Stomach (tissue), 9 donors: Measurements from ENCODE around the gene COL9A3. TPM values are rescaled to one million over a fixed set of nuclear protein-coding genes. Genes with fewer than 3 reads are reported as not detected.

Experiments used
- DNase-seq, 2 donors: peaks; one replicate each; pipeline versions ENCODE4 v3.0.0 to v3.0.0-alpha.2; 2013 to 2019
- H3K27ac ChIP-seq, 5 donors: fragments of 200-600 bp in 4 of 5; sonication (generic) in 4 of 5; one replicate each; pipeline ENCODE4 v1.5.1; 2013 to 2019; ENCODE audit warnings: mild to moderate bottlenecking in 1 of 5, moderate library complexity in 1 of 5
- H3K27me3 ChIP-seq, 3 donors: fragments of 200-600 bp; sonication (generic); one replicate each; pipeline ENCODE4 v1.5.1; 2017 to 2019; ENCODE audit warnings: mixed run types in 1 of 3
- H3K36me3 ChIP-seq, 4 donors: fragments of 200-600 bp; sonication (generic); 1 replicate in 3 of 4; 2 replicates in 1 of 4; pipeline ENCODE4 v1.5.1; 2016 to 2019
- H3K4me1 ChIP-seq, 4 donors: fragments of 200-600 bp; sonication (generic); one replicate each; pipeline ENCODE4 v1.5.1; 2016 to 2019
- H3K4me3 ChIP-seq, 4 donors: fragments of 200-600 bp; sonication (generic) in 3 of 4; one replicate each; pipeline ENCODE4 v1.5.1; 2016 to 2019; ENCODE audit warnings: mild to moderate bottlenecking in 1 of 4
- H3K9me3 ChIP-seq, 4 donors: fragments of 200-600 bp; sonication (generic); one replicate each; pipeline ENCODE4 v1.5.1; 2016 to 2019
- EP300 ChIP-seq: sonication (generic); formaldehyde crosslinking; IDR thresholded peaks from one replicate; pipeline ENCODE4 v1.6.1; 2017; ENCODE audit warnings: antibody characterized with exemption
- POLR2A ChIP-seq, 4 donors: fragments of 450-650 bp; IDR thresholded peaks; one replicate each; pipeline ENCODE4 v1.6.1; 2016; ENCODE audit warnings: antibody characterized with exemption in 4 of 4, control low read depth in 2 of 4, mild to moderate bottlenecking in 1 of 4, moderate library complexity in 1 of 4
- POLR2AphosphoS5 ChIP-seq, 3 donors: sonication (generic); formaldehyde crosslinking; IDR thresholded peaks; one replicate each; pipeline ENCODE4 v1.6.1; 2016; ENCODE audit warnings: antibody characterized with exemption in 3 of 3
- WGBS, 5 donors: extraction: QIAGEN DNeasy Blood & Tissue Kit in 3 of 5; methylation state at CpG; one replicate each; pipeline versions ENCODE4 v1.1.5 to v1.1.7; 2013 to 2018; 5-methylcytosine and 5-hydroxymethylcytosine counted together
- intact Hi-C: fragments of 100-400 bp; cut with DNase I; formaldehyde crosslinking; loops from one replicate; pipeline ENCODE4 v1.15.1; 2023; ENCODE audit warnings: low total_unique reads
- polyA plus RNA-seq, 3 donors: library from polyadenylated mRNA; stranded (reverse); fragments of 200-250 nt; gene quantifications; one replicate each; pipeline ENCODE4 v1.2.3, GENCODE V29; 2013
- total RNA-seq, 5 donors: library from RNA; depleted of rRNA; stranded (reverse); fragments of >200 nt; gene quantifications; one replicate each; pipeline versions ENCODE4 v1.1.0 to v1.2.3, GENCODE V29; 2014 to 2016
- TF ChIP-seq, protein P1 (sequence below), 7 experiments: fragments of 450-650 bp in 4 of 7; fragments of 200-600 bp in 3 of 7; sonication (generic) in 3 of 7; IDR thresholded peaks; one replicate each; pipeline ENCODE4 v1.5.1; 2016 to 2019; ENCODE audit warnings: antibody characterized with exemption in 7 of 7, control low read depth in 2 of 7, mild to moderate bottlenecking in 1 of 7
- donor health status: healthy with polysubstance abuse.
- donor health status: Bipolar disorder and iron deficiency.
- donor health status: healthy.

The COL9A3 gene
- total and polyA plus RNA-seq, 8 donors = 2.3 to 18.2 (median 3.9) TPM; not detected in 3

GRCh38 chr20:62879275-62880146 is 62.7 kb downstream of the COL9A3 start:
- DNase-seq = no peak
- no peaks in the 10 kb centered on the region for H3K9me3 ChIP-seq
- no peak for TF ChIP-seq POLR2AphosphoS5 (IDR thresholded peaks at IDR 0.05)
- TF ChIP-seq POLR2A (IDR thresholded peaks at IDR 0.05) = no peak
- TF ChIP-seq EP300 = no peak
- TF ChIP-seq, protein P1, sequence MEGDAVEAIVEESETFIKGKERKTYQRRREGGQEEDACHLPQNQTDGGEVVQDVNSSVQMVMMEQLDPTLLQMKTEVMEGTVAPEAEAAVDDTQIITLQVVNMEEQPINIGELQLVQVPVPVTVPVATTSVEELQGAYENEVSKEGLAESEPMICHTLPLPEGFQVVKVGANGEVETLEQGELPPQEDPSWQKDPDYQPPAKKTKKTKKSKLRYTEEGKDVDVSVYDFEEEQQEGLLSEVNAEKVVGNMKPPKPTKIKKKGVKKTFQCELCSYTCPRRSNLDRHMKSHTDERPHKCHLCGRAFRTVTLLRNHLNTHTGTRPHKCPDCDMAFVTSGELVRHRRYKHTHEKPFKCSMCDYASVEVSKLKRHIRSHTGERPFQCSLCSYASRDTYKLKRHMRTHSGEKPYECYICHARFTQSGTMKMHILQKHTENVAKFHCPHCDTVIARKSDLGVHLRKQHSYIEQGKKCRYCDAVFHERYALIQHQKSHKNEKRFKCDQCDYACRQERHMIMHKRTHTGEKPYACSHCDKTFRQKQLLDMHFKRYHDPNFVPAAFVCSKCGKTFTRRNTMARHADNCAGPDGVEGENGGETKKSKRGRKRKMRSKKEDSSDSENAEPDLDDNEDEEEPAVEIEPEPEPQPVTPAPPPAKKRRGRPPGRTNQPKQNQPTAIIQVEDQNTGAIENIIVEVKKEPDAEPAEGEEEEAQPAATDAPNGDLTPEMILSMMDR (IDR thresholded peaks at IDR 0.05) = no peak
- peaks cover 13 to 27% (median 23%) of the 10 kb centered on the region in 4 donors for H3K4me1 ChIP-seq
- H3K27me3 ChIP-seq = no peaks in the 10 kb centered on the region
- whole genome bisulfite sequencing, 5 donors = 70 to 84% (median 78%) methylated on average over 76 to 80 of the region's 80 CpGs
- H3K36me3 ChIP-seq = peaks cover 21 to 36% (median 32%) of the 10 kb centered on the region in 4 donors
- H3K27ac ChIP-seq = no peak overlapping the region
- H3K4me3 ChIP-seq = no peak overlapping the region
- intact Hi-C loops = loop anchor here (10.0 kb wide), 1 partner anchor 125 kb away; the partner anchor contains the start of gene BHLHE23

DNA sequence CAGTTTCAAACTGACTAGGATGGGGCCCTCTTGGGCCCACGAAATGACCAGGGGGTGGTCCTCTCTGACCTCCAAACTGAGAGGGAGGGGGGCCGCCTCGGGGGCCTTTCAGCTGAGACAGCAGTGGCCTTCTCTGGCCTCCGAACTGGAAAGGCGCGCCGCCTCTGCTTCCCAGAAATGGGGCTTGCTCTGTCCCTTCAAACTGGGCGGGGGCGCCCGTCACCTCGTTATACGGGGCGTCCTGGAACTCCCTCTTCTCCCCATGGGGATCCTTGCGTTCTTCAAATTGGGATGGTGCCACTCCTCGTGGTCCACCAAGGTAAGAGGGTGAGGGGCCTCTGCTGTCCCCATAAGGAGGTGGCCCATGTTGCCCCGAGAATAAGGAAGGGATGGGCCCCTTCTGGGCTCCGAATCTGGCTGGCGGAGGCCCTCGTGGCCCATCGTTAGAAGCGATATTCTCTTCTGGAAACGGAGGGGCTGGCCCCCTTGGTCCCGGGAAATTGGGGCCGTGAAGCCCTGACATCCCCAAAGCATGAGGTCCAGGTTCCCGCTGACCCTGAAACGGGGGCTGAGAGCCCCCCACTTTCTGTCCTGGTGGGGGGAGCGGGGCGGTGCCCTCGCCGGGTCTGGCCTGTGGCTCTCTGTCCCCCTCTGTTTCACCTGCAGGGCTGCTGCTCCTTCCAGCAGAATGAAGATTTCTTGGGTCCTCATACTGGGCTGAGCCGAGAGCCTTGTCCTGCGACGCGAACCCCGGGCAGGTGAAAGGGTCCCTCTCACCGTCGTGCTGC is 63.5 kb downstream of the COL9A3 start:
- 93 to 97% (median 94%) methylated on average over 32 to 37 of the region's 37 CpGs for WGBS, 5 donors
- no peak for DNase-seq
- peaks cover 13 to 22% (median 21%) of the 10 kb centered on the region in 4 donors for H3K4me1 ChIP-seq

DNA sequence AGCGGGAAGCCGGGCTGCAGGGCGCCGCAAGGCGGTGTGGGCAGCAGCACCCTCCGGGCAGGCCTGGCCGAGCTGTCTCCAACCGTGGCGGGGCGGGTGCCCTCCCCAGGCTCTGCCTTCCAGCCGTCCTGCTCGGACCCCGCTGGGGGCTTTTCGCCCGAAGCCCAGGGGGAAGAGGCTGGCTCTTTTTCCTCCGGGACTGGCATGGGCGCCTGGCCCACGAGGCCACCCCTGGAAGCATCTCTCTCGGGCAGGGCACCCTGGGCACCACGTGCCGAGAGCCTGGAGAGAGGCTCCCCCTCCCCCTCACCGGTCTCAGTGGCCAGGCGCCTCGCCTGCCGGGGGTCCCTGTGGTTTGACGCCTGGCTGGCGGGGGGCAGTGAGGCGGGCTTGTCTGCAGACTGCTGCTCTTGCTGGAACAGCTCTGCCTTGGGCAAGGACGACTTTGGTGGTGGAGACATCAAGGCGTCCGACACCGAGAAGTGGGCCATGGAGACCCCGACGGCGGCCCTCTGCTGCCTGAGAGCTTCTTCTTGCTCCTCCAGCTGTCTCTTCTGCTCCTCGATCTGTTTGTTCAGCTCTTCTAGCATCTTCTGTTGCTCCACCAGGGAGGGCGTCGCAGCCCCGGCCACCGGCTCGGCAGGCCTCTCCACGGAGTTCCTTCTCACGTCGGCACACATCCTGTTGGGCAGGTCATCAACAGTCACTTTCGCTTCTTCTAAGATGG is 64.2 kb downstream of the COL9A3 start:
- 90 to 96% (median 94%) methylated on average over 23 to 45 of the region's 45 CpGs for WGBS, 5 donors
- no peak overlapping the region for H3K27ac ChIP-seq
- TF ChIP-seq POLR2AphosphoS5 (IDR thresholded peaks at IDR 0.05) = no peak
- no peak for TF ChIP-seq EP300
- TF ChIP-seq POLR2A (IDR thresholded peaks at IDR 0.05) = no peak
- TF ChIP-seq, protein P1 (IDR thresholded peaks at IDR 0.05) = no peak
- intact Hi-C loops = no loop called here
- peaks cover 21 to 43% (median 35%) of the 10 kb centered on the region in 4 donors for H3K36me3 ChIP-seq
- no peaks in the 10 kb centered on the region for H3K27me3 ChIP-seq
- H3K9me3 ChIP-seq = no peaks in the 10 kb centered on the region
- H3K4me1 ChIP-seq = peaks cover 7 to 15% (median 14%) of the 10 kb centered on the region in 4 donors
- DNase-seq = no peak
- H3K4me3 ChIP-seq = no peak overlapping the region

More for the DNA sequence above, 63.5 kb downstream of the COL9A3 start:
- H3K27ac ChIP-seq = no peak overlapping the region
- peaks cover 21 to 36% (median 32%) of the 10 kb centered on the region in 4 donors for H3K36me3 ChIP-seq
- TF ChIP-seq POLR2AphosphoS5 (IDR thresholded peaks at IDR 0.05) (no peak), EP300 (no peak), POLR2A (IDR thresholded peaks at IDR 0.05) (no peak)
- TF ChIP-seq, protein P1 (IDR thresholded peaks at IDR 0.05) = no peak
- H3K9me3 ChIP-seq = no peaks in the 10 kb centered on the region
- H3K4me3 ChIP-seq = no peak overlapping the region
- intact Hi-C loops = no loop called here
- H3K27me3 ChIP-seq = no peaks in the 10 kb centered on the region
